HG03342 (cell line): ENCODE results near the gene CRYGN.
A peak's percentile ranks its signal among the peaks of the same experiment; 100 is the strongest.

Experiments used
- ATAC-seq: cut with Tn5 transposase; IDR thresholded peaks from one replicate; pipeline ENCODE4 v1.9.1; 2021; ENCODE audit warnings: mild to moderate bottlenecking, moderate library complexity; ENCODE audit not compliant: unreplicated experiment

The CRYGN gene

DNA sequence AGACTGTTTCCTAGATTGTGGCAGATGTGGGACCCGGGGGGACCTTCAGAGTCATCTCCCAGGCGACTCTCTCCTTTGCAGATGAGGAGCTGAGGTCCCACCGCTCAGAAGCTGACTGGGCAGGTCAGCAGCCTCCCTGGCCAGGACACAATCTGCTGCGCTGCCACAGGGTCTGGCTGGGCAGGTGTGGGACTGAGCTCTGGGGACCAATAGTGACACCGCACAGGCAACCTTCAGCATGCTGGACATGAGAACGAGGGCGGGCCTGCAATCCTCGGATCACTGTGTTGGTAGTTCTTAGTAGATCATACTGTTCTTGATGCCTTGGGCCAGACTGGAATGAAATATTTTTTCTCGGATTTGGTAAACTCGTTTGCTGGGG is 20.5 kb upstream of the CRYGN start:
- ATAC-seq = no peak

GRCh38 chr7:151459726-151460473 is 20.0 kb upstream of the CRYGN start:
- no peak for ATAC-seq

- ATAC-seq = no peak
Measured at GRCh38 chr7:151457534-151457933, 17.6 kb upstream of the CRYGN start.

GRCh38 chr7:151456782-151457181 is 16.8 kb upstream of the CRYGN start:
- ATAC-seq = no peak

GRCh38 chr7:151456276-151456675 is 16.3 kb upstream of the CRYGN start:
- ATAC-seq = no peak

DNA sequence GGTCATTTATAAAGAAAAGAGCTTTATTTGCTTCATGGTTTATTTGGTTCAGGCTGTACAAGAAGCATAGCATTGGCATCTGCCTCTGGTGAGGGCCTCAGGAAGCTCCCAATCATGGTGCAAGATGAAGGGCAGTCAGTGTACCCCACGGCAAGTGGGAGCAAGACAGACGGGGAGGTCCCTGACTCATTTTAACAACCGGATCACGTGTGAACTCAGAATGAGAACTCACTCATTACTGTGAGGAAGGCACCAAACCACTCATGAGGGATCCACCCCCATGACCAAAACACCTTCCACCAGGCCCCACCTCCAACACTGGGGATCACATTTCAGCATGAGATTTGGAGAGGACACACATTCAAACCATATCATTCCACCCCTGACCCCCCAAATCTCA is 15.7 kb upstream of the CRYGN start:
- ATAC-seq = no peak

GRCh38 chr7:151454932-151455530 is 15.1 kb upstream of the CRYGN start:
- no peak for ATAC-seq

DNA sequence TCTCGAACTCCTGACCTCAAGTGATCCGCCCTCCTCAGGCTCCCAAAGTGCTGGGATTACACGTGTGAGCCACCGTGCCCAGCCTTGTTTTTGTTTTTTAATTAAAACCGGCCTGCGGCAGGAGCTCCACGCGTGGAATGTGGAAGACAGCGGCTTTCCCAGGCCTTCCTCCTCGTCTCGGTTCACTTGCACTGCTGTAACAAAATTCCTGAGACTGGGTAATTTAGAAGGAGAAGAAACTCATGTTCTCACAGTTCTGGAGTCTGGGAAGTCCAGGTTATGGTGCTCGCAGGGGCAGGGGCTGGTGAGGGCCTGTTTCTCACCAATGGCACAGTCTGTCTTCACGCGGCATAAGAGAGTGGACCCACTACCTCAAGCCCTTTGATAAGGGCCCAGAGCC is 14.4 kb upstream of the CRYGN start:
- ATAC-seq = no peak

- ATAC-seq = no peak
Measured at GRCh38 chr7:151453326-151453791, 13.4 kb upstream of the CRYGN start.

GRCh38 chr7:151452680-151453325 is 12.9 kb upstream of the CRYGN start:
- no peak for ATAC-seq

DNA sequence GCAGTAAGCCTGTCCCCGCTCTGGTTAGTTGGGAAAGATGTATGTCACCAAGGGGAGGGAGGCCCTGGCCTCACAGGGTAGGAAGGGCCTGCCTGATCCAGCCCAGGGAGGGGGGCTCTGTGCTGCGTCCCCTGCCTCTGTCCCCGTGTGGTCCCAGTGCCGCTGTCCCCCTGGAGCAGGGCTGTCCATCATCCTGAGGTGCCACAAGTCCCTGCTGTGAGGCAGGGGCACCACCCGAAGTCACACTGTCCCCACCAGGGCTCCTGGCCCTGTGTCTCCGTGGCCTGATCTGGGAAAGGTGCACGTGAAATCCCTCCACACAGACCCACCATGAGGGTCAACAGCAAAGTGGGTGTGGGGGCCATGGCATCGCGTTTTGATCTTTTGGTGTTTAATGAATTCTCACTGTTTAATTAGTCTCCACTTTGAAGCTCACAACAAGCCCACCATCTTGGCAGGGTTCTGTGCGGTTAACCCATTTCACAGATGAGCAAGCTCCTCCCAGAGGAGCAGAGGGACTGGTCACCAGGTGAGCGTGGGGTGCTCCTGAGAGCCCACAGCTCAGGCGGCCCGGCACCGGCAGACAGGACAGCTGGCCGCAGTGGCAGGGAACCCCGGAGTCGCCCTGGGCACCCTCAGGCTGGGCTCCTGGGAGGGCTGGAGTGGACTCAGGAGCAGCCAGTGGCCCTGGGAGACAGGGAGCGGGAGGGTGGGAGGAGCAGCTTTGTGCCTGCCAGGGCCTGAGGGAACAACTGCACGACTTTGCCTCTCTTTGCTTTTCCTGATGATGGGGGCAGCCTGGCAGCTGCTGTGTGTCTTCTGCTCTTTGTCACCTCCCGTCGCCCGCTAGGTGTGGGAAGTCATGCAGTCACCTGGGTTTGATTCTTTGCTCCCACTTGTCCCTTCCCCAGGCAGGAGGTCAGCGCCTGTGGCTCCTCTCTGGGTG is 12.0 kb upstream of the CRYGN start:
- ATAC-seq = no peak

DNA sequence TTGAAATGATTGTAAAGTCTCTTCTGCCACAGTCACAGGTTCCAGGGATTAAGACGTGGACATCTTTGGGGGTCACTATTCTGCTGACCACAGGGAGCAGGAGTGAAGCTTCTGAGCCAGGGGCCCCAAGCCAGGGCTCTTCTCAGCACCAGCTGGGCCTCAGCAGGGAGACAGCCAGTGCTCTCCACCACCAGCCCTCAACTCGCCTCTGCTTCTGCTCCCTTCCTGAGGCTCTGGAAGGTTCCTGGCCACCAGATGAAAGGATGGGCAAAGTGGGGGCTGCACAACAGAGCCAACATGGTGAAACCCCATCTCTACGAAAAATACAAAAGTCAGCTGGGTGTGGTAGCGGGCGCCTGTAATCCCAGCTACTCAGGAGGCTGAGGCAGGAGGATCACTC is 11.2 kb upstream of the CRYGN start:
- ATAC-seq = no peak

DNA sequence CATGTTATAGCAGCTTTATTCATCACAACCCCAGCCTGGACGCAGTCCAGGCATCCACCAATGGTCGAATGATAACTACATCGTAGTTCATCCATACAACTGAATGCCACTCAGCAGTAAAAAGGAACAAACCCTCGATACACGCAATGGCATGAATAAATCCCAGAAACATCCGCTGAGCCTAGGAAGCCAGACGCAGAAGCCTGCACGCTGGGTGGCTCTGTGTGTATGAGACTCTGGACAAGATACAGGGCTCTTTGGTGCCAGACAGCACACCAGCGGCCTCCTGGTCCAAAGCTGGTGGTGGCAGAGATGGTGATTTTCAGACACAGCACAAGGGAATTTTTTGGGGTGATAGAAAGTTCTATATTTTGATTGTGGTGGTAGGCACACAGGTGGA is 10.0 kb upstream of the CRYGN start:
- no peak for ATAC-seq

GRCh38 chr7:151448261-151449252 is 8.6 kb upstream of the CRYGN start:
- ATAC-seq = peak; percentile 68

- no peak for ATAC-seq
Measured at GRCh38 chr7:151447901-151448260, 7.9 kb upstream of the CRYGN start.

GRCh38 chr7:151447312-151447711 is 7.4 kb upstream of the CRYGN start:
- ATAC-seq = no peak

DNA sequence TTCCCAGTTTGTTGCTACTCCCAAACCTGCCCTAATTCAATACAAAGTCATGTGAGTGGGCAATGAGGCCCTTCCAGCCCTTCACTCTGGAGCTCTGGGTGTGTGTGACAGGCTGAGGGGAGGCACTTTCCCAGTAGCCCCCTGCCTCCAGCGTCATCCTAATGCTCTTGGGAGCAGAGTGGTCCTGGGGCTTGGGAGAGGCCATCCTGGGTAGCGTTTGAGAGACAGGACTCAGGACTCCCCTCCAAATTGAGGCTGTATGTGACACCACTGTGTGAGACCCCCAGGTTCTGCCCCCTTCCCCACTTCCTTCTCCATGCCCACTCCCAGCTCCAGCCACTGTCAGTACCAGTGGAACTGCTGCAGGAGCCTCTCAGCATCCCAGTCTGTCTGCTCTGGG is 6.5 kb upstream of the CRYGN start:
- ATAC-seq = no peak

DNA sequence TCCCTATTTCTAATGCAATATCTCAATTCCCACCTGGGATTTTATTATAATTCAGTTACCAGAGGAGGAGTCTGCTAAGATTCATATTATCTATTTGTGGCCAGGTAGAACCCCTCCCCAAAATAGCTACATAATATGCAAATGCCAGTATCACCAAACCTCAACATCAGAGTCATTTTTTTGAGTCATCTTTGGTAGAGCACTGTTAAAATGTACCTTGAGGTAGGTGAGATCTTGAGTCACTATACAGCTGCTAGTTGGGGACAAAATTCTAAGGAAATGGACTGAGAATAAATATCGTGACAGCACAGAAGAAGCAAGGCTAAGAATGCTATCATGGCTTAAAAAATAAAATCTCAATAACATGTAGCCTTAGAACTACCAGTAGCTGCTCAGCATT is 4.7 kb upstream of the CRYGN start:
- no peak for ATAC-seq

GRCh38 chr7:151442776-151443496 is 3.0 kb upstream of the CRYGN start:
- ATAC-seq = no peak
